Glomerular visceral epithelial cell (primary cell): ENCODE results near the gene SPIRE1.
A peak's percentile ranks its signal among the peaks of the same experiment; 100 is the strongest.
"Not testable (repeated sequence)": the region's sequence is repeated elsewhere in the genome, so short reads cannot be mapped to it uniquely, and the experiment has no call there.

Experiments
- DNase-seq: peaks from one replicate; pipeline ENCODE4 v3.0.0-alpha.2; 2016; ENCODE audit errors: extremely low spot score

SPIRE1 gene

DNA sequence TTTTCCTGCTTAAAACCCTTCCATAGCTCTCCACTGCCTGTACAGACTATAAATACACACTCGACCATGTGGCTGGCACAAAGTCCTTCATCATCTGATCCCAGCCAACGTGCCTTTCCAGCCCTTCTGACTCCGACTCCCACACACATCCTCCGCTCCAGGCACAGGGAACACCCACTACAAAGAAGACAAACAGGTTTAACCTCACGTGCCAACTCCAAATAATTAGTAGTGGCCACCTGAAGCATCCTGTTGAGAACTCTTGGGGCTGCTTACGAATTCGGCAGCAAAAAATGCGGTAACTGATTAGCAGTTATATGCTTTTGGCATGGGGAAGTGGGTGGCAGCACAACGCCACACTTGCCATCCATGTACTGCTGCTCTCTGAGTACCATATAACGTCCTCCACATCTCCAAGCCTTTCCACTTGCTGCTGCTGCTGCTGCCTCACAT lies 12.1 kb downstream of the SPIRE1 start:
- DNase-seq, result no peak

DNA sequence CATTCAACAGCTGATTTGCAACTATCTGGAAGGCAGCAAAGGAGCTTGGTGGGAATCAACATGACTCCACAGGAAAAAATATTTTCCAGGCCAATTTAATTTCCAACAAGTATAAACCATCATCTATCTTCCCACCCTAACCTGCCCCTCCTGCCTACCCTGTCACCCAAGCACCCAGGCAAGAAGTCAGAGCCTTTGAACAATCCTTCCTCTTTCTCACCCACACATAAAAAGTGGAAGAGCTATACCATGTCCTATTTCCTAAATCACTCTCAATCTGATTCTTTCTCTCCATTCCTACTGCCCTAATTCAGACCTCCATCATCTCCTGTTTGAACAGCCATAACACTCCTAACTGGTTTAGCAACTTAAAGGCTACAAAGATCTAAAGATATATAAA lies 12.7 kb downstream of the SPIRE1 start:
- DNase-seq, result no peak

DNA sequence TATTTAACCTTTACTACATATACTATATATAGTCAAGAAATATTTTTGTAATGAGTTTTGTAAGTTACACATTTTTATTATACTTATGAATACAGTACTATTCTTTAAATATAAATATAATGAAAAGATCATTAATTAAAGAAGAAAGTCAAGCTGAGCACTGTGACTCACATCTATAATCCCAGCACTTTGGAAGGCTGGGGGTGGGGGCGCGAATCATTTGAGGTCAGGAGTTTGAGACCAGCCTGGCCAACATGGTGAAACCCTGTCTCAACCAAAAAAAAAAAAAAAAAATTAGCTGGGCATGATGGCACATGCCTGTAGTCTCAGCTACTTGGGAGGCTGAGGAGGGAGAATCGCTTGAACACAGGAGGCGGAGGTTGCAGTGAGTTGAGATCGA lies 14.2 kb downstream of the SPIRE1 start:
- DNase-seq, result peak; percentile 18

DNA sequence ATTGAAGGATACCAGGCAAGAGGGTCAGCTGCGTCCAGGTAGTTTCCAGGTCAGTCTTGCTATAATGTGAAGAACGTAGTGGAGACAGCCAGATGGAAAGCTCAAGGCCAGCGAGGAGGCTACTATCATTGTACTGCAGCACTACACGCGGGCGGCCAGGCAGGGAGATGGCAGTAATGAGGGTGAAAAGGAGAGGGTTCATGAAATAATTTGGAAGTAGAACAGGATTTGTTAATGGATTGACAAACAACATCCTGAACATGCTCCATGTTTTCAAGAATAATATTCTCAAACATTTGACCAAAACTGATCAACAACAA lies 17.1 kb downstream of the SPIRE1 start:
- DNase-seq, result no peak

- peak; percentile 76 for DNase-seq
These were observed 17.7 kb downstream of the SPIRE1 start for GRCh38 chr18:12639990-12640880.

- DNase-seq, result no peak
These were observed 19.2 kb downstream of the SPIRE1 start for GRCh38 chr18:12638644-12639124.

DNA sequence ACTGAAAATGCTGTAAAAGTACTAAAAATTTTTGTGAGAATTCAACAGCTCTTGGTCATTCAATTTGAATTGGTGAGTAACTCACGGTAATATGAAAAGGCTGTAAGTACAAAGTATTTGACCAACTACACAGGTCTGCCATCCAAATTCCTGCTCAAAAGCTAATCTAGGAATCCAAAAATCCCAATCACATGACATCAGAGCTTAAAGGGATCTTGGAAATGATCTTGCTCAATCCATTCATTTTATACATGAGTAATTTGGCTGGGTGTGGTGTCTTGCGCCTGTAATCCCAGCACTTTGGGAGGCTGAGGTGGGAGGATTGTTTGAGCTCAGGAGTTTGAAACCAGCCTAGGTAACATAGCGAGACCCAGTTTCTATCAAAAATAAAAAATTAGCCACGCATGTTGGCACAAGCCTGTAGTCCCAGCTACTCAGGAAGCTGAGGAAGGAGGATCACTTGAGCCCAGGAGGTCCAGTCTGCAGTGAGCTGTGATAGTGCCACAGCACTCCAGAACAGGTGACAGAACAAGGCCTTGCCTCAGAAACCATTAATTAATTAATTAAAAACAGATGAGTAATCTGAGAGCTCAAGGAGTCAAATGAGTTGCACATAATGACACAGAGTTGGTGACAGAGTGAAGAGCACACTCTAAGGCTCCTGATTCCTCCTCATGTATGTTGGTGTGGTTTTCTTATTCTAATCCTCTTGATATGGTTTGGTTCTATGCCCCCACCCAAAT lies 19.8 kb downstream of the SPIRE1 start:
- peak; percentile 21 for DNase-seq

GRCh38 chr18:12637393-12637792 lies 20.5 kb downstream of the SPIRE1 start:
- no peak for DNase-seq

DNA sequence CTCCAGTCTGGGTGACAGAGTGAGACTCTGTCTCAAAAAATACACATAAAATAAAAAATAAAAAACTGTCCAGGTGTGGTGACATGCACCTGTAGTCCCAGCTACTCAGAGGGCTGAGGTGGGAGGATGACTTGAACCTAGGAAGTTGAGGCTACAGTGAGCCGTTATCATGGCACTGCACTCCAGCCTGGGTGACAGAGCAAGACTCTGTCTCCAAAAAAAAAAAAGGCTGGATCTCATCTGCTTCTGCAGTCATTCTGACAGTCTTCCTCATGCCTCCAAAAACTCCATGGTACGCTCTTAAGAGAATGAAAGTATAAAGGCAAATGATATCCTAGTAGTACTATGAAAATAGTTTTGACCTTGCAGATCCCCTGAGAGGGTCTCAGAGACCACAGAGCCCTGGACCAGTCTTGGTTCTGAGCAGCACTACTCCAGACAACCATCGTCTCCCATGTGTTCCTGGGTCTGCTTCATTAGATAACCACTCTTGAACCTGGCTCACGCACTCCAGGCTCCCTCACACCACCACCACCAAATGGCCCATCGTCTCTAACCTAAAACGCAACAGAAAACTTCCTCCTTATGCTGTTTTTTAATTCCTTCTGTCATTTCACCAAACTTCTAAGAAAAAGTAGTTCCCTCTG lies 26.0 kb downstream of the SPIRE1 start:
- DNase-seq, result no peak

- peak; percentile 33 for DNase-seq
These were observed 27.8 kb downstream of the SPIRE1 start for GRCh38 chr18:12630136-12630535.

GRCh38 chr18:12628706-12629702 lies 28.9 kb downstream of the SPIRE1 start:
- DNase-seq, result peak; percentile 56

- not testable (repeated sequence) for DNase-seq
These were observed 30.7 kb downstream of the SPIRE1 start for GRCh38 chr18:12627199-12627598.

DNA sequence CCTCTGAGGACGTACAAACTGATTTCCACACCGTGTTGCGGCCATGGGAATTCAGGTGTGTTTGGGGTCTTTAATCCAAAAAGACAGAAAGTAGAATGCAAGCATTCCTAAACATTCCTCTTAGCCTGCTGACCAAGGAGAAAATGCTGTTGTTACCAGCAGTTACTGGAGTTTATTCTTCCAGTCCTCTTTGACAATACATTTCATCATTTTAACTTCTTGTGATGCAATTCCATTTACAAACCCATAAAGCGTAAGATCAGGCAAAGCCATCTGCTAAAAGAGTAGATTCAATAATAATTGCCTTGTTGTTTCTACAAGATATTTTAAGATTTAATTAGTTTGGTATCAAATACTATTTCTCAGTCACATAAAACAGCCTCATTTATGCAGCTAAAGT lies 32.7 kb downstream of the SPIRE1 start:
- DNase-seq, result no peak

DNA sequence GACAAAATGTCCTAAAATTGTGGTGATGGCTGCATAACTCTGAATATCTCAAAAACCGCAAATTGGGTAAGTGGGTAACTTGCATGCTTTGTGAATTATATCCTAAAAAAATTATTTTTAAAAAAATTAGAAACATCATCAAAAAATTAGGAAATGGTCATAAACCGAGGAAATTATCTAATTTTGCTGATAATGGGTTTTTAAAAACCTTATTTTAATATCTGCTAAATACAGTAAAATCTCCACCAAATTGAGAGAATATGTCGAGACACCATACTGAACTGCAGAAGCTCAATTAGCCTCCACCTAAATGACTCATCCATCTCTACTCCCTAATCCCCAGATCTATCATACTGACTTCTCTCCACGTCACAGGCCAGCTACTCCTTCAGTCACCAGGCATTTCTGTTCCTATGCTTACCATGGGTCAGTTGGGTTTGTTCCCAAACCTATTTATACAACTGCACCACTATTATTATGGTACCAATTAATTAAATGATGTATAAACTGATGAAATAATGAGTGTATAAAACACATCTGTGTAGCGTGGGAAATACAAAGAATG lies 36.1 kb downstream of the SPIRE1 start:
- DNase-seq, result no peak

DNA sequence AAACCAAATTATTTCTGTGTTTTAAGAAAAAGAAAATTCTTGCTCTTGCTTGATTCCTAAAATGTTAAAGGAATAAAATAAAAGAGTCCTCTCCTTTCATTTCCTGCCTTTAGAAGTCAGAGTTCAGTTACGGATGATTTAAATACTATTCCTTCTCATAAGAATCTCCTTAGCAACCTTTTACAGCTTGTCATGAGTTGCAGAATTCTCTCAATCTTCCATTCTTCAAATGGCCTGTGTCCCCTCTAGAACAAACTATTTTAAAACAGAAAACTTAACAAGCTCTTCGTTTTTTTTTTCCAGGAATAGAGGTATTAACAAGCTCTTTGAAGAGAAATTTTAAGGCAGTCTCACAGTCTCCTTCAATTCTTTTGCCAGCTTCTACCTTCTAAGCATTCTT lies 42.2 kb downstream of the SPIRE1 start:
- no peak for DNase-seq

DNA sequence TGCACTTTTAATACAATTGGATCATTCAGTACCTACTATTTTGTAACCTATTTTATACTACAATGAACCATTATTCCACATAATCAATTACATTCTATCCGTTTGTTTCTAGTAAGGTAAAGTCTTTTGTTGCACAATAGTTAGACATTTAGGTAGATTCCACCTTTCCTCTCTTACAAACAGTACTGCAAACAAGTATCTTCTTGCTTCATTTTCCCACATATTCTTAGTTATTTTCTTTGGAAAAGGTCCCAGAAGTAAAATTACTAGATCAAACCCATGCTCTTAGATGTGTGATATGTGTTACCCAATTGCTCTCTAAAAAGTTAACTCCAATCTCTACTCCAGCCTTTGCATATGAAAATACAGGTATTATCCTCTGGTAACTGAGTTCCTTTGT lies 49.6 kb downstream of the SPIRE1 start:
- no peak for DNase-seq

- DNase-seq, result no peak
These were observed 51.2 kb downstream of the SPIRE1 start for GRCh38 chr18:12606592-12607315.

DNA sequence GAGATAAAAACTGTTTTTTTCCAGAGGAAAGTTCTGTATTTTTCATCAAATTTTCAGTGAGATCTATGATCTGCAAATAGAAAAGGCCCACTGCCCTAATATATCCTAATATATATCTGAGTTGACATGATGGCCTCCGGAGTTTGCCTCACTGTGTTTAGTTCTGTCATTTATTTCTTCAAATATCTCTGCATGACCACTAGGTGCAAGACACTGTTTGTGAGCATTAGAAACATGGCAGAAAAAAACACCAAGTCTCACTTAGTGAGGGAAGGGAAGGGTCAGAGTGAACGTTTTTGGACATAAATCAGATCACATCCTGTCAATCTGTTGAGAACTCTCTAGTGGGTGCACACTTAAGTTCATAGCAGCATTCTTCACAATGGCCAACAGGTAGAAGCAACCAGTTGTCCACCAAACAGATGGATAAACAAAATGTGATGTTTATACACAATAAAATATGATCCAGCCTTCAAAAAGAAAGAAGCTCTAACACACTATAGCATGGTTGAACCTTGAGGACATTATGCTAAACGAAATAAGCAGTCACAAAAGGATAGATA lies 53.4 kb downstream of the SPIRE1 start:
- DNase-seq, result no peak

GRCh38 chr18:12599966-12600365 lies 57.9 kb downstream of the SPIRE1 start:
- no peak for DNase-seq

- no peak for DNase-seq
These were observed 58.4 kb downstream of the SPIRE1 start for GRCh38 chr18:12599543-12599942.
